Activated gamma-delta T cell (primary cell): ENCODE data around the gene EFCAB13.
"Not testable (repeated sequence)": the region's sequence is repeated elsewhere in the genome, so short reads cannot be mapped to it uniquely, and the experiment has no call there.

ENCODE experiments used
- DNase-seq: peaks from one replicate; lab custom pipeline; 2025; lab: John Stamatoyannopoulos, UW

EFCAB13 gene

DNA sequence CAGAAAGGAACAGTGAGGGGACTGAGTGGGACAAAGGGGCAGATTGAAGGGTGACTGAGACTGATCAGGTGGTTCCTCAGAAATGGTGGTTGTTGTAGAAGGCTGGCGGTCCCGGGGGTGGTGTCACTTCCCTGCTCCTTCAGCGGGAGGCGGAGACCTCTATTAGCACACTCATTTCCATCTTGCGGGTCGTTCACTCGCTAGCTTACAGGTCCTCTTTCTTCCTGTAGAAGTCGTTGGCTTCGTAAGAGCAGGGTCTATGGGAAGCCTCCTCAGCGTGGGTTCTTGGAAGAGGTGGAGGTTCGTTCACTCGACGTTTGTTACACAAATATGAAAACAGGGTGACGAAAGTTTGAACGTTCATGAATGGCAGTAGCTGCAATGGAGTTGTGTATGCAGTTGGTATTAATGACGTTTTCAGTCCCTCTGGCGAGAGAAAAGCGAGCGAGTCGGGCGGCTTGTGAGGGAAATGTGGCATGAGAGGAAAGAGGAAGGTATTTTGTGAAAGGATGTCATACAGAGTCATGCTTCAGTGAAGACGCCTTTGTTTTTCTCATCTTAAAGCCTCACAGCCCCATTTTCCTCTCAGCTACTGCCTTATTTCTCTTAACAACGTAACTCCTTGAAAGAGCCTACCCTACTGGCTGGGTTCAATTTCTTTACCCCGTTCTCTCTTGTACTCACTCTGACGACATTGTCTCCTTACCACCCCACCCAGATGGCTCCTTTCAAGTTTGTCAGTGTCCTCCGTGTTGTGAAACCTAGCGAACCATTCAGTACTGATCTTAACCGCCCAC lies 667 bp downstream of the EFCAB13 start:
- no peak for DNase-seq

DNA sequence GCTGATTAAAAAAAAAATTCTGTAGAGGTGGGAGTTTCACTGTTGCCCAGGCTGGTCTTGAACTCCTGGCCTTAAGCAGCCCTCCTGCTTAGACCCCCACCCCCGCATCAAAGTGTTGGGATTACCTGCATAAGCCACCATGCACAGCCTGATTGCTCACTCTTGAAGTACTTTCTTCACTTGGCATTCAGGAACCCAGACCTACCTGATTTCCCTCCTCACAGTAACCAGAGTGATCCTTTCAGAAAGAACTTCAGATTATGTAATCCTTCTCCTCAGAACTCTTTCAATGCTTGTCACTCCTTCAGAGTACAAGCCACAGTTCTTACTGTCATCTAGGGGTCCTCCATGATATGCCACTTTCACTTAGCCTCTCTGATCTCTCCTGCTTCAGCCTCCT lies 1.4 kb downstream of the EFCAB13 start:
- no peak for DNase-seq

DNA sequence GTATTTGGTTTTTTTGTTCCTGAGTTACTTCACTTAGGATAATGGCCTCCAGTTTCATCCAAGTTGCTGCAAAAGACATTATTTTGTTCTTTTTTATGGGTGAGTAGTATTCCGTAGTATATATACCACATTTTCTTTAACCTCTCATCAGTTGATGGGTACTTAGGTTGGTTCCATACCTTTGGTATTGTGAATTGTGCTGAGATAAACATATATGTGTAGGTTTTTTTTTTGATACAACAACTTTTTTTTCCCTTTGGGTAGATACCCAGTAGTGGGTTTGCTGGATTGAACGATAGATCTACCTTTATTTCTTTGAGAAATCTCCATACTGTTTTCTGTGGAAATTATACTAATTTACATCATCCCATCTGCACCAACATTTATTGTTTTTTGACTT lies 6.8 kb downstream of the EFCAB13 start:
- no peak for DNase-seq

DNA sequence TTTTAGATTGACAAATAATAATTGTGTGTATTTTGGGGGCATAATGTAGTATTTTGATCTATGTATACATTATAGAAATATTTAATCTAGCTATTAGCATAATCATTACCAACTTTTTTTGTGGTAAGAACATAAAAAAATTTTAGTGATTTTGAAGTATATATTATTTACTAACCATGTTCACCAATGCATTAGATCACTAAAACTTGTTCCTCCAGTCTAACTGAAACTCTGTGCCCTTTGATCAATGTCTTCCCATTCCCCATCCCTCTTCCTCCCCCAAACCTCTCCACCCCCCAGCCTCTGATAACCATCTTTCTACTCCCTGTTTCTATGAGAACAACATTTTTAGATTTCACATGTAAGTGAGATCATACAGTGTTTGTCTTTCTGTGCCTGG lies 8.5 kb downstream of the EFCAB13 start:
- no peak for DNase-seq

DNA sequence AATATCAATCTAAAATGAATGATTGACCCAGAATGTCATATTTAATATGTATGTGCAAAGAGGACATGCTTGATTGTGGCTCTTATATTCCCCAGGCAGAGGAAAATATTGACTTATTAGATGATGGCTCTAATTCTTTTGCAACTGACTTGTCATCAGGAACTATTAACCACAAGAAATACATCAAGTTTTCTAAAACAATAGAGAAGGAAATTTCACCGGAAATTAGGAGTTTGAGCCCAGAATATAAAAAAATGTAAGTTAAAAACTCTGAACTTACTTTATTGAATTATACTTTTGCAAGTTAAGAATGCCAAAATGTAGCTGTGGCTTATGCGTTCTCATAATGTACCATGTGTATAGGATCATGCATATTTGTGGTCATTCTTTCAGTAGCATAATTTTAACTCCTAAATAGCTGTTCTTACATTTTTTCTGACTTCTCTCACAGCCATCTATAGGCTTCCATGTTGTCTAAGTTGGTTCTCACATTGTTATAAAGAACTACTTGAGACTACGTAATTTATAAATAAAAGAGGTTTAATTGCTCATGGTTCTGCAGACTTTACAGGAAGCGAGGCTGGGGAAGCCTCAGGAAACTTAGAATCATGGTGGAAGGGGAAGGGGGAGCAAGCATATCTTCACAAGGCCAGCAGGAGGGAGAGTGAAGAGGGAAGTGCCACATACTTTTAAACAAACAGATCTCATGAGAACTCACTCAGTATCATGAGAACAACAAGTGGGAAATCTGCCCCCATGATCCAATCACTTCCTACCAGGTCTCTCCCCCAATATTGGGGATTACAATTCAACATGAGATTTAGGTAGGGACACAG lies 11.6 kb downstream of the EFCAB13 start:
- DNase-seq = no peak

DNA sequence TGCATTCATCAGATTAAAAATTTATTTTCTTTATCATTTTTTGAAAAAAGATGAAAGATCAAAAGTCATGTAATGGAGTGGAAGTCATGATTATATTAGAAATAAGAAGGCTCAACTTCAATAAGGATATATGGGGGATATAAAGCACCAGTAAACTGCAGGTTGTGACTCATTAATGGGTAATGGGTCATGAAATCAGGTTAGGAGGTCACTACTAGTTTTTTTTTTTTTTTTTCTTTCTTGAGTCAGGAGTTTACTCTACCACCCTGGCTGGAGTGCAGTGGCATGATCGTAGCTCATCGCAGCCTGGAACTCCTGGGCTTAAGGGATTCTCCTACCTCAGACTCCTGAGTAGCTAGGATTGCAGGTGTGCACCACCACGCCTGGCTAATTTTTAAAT lies 14.3 kb downstream of the EFCAB13 start:
- no peak for DNase-seq

DNA sequence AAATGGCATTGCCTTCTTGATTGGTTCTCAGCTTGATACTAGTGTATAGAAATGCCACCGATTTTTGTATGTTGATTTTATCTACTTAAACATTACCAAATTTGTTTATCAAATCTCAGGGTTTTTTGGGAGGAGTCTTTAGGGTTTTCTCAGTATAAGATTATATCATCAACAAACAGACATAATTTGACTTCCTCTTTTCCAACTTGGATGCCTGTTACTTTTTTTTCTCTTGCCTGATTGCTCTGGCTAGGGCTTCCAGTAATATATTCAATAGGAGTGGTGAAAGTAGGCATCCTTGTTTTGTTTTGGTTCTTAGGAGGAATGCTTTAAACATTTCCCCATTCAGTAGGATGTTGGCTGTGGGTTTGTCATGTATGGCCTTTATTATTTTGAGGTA lies 29.1 kb downstream of the EFCAB13 start:
- DNase-seq = no peak

DNA sequence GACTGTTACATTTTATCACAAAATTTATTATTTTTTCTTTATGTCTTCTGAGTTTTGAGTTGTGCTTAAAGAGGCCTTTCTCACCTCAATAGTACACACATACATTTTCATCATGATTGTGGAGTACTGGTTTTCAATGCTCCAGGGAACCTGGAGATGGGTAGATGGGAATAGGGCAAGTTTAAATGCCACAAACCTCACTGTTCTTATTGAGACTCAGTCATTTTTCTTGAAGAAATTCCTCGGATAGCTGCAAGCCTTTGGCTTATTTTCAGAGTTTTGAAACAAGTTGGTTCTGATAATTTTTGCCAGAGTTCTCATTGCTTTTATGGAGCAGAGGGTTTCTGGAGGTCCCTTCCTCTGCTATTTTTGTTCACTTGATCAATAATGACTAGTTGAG lies 34.9 kb downstream of the EFCAB13 start:
- DNase-seq = no peak

DNA sequence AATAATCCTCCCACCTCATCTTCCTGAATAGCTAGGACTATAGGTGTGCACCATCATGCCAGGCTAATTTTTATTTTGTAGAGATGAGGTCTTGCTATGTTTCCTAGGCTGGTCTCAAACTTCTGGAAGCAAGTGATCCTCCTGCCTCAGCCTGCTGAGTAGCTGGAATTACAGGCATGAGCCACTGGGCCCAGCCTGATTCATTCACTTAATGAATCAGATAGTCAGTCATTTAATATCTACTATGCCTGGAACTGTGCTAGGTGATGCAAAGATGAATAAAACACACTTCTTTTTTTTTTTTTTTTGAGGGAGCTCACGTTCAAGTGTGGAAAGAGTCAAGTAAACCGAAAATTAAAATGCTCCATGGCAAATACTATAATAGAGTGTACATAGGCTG lies 39.4 kb downstream of the EFCAB13 start:
- DNase-seq = no peak

DNA sequence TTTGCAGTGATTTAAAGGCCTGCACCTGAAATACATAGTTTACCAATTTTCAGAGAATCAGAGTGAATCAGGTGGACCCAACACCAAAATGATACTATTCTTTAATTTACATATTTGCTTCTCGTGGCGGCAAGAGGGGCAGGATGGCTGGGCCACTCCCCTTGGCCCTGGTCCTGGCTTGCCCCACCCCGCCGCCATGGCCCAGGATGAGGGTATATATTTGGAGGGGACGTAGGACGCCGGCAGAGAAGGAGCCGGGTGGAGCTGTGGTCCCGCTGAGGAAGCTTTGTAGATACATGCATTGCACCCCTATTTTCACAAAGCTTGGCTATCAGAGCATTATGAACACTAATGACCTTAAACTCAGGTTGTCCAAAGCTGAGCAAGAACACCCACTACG lies 43.5 kb downstream of the EFCAB13 start:
- no peak for DNase-seq

DNA sequence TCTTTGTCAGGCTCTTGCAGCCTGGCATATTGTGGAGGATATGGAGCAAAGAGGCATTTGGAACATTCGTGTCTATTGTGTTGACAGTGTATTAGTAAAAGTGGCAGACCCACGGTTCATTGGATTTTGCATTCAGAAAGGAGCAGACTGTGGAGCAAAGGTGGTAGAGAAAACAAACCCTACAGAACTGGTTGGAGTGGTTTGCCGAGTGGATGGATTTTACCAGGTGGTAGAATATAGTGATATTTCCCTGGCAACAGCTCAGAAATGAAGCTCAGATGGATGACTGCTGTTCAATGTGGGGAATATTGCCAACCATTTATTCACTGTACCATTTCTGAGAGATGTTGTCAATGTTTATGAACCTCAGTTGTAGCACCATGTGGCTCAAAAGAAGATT lies 44.5 kb downstream of the EFCAB13 start:
- DNase-seq = no peak

DNA sequence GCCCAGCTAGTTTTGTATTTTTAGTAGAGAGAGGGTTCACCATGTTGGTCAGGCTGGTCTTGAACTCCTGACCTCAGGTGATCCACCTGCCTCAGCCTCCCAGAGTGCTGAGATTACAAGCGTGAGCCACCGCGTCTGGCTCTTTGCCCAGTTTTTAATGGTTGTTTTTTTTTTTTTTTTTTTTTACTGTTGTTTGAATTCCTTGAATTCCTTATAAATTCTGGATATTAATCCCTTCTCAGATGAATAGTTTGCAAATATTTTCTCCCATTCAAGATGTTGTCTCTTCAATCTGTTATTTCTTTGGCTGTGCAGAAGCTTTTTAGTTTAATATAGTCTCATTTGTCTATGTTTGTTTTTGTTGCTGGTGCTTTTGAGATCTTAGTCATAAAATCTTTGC lies 47.1 kb downstream of the EFCAB13 start:
- not testable (repeated sequence) for DNase-seq

DNA sequence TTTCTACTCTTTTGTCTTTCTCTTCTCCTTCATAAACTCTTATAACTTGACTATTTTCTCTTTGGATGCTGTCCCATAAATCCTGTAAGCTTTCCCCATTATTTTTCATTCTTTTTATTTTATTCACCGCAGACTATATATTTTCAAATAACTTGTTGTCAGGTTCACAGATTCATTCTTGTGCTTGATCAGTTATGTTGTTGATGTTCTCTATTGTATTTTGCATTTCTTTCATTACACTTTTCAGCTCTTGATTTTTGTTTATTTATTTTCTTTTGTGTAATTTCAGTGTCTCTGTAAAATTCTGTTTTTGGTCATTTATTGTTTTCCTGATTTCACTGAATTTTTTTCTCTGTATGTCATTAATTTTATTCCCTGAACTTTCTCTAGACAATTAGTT lies 49.2 kb downstream of the EFCAB13 start:
- no peak for DNase-seq

DNA sequence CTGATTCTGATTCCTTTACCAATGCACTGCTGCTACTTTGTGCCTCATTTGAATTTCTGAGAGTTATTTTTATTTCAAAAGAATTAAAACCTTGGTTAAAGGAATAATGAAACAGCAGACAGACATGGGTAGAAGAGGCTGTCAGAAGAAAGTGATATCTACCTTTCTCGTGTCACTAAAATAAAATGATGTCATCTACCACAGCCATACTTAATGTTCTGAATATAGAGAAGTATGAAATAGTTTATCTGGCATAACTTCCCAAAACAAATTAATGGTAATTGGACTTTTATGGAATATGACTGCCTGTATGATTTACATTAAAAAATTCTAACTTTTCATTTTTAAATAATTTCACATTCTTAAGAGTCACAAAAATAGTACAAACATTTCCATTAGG lies 52.5 kb downstream of the EFCAB13 start:
- no peak for DNase-seq

DNA sequence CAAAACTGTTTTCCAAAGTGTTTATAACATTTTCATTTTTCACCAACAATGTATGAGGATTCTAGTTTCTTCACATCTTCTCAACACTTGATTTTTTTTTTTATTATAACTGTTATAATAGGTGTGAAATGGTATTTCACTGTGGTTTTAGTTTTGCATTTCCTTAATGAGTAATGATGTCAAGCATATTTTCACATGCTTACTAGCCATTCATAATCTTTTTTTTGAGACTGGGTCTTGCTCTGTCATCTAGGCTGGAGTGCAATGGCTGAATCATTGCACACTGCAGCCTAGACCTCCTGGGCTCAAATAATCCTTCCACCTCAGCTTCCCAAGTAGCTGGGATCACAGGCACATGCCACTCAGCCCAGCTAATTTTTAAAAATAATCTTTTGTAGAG lies 65.1 kb downstream of the EFCAB13 start:
- no peak for DNase-seq

DNA sequence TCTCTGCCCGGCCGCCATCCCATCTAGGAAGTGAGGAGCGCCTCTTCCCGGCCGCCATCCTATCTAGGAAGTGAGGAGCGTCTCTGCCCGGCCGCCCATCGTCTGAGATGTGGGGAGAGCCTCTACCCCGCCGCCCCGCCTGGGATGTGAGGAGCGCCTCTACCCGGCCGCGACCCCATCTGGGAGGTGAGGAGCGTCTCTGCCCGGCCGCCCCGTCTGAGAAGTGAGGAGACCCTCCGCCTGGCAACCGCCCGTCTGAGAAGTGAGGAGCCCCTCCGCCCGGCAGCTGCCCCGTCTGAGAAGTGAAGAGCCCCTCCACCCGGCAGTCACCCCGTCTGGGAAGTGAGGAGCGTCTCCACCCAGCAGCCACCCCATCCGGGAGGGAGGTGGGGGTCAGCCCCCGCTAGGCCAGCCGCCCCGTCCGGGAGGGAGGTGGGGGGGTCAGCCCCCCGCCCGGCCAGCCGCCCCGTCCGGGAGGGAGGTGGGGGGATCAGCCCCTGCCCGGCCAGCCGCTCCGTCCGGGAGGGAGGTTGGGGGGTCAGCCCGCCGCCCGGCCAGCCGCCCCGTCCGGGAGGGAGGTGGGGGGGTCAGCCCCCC lies 73.9 kb downstream of the EFCAB13 start:
- not testable (repeated sequence) for DNase-seq

DNA sequence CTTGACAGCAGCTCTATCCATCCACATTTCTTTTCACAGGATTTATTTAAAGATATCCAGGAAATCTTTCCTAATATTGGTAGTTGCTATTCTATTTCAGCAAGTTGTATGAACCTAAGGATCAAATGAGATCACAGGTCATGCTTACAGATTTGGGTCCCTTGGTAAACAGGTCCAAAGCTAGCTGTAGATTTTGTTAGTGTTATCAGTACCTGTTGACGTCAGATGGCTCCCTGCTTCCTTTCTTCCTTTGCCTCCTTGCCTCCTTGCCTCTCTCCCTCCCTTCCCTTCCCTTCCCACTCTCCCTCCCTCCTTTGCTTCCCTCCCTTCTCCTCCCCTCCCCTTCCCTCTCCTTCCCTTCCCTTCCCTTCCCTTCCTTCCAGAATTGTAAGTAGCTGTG lies 76.6 kb downstream of the EFCAB13 start:
- DNase-seq = no peak

DNA sequence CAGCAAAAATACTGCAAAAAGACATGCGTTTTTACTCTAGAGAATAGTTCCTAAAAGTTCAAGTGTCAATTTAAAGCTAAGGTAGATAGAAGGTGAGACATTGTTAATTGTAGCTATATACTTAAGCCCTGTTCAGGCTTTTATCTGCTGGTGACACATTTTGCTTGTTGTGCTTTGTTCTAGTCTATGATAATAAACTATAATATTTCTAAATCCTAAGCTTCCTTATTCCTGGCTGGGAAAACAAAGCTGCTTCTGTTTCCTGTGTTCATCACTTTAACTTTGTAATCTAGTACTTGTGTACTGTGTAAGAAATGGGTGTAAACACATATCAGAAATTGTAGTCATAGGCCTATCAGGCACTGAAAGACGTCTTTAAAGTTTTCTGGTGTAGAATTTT lies 77.3 kb downstream of the EFCAB13 start:
- no peak for DNase-seq

DNA sequence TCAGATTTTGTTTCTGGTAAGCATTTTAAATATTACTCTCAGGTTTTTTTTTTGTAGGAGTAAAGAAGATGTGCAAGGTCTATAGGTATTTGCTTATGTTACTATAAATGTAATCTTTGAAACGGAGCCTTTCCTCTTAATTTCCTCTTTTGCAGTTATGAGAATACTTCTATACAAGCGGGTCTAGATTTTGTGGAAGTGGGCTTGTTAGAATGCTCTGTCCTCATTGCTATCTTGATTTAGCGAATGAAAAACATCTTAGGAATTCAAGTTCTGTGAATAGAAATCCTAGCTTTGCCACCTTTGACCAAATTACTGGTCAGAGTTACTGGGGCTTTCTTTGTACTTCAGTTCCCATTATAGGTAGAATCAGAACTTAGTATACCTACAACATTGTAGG lies 80.3 kb downstream of the EFCAB13 start:
- DNase-seq = no peak

DNA sequence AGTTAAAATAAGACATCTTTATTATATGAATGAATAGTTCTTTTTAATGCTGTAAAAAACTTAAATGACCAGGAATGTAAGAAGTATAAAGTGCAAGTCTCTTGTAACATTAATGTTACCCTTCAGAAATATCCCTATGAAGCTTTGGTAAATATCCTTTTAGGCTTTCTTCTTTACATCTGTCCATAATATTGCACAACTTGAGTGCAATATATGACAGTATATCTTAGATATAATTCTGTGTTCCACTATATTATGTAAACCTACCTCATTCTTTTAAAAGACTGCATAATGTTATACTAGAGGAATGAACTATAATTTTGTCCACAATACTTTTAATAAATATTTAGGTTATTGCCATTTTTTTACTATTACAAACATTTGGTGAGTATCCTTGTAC lies 81.1 kb downstream of the EFCAB13 start:
- no peak for DNase-seq

DNA sequence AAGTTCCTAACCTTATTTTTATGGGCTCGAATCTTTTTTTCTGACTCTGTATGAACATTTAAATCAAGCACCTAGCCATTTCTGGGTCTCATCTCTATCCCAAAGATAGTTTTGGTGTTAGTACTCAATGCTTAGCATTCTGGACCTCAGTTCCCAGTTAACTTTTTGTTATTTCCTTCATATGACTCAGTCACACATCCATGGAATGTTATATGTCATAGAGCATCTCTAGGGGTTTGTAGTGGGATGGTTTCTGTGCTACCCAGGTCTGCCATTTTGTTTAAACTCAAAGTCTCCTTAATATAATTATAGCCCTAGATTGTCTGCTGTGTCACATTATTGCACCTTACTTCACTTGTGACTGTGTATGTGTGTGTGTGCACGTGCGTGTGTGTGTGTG lies 90.1 kb downstream of the EFCAB13 start:
- DNase-seq = no peak

DNA sequence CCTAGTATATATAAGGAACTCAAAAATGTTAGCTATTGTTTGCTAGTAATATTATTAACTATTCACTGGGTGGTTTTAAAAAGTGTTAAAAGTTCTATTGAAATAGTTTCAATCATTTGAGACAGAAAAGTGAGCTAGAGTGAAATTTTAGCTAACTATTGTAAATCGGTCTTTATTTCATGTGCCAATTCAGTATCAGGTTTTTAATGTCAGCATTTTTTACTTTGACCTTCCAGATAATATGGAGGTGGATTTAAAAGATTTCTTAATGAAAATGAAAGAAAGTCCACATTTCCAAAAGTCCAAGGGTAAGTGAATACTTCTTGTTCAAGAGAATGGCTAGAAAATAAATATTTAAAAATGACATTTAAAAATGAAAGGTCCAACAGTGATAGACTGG lies 90.9 kb downstream of the EFCAB13 start:
- no peak for DNase-seq
